Ovary (tissue), 3 donors: ENCODE results near the gene DCTN1.

Experiments used
- CTCF ChIP-seq, 3 donors: fragments of 450-650 bp in 2 of 3; fragments of 200-600 bp in 1 of 3; IDR thresholded peaks; one replicate each; pipeline versions ENCODE4 v1.5.1 to v1.8.0; 2016 to 2022; ENCODE audit warnings: antibody characterized with exemption in 3 of 3, mild to moderate bottlenecking in 1 of 3
- POLR2A ChIP-seq: fragments of 450-650 bp; IDR thresholded peaks from one replicate; pipeline ENCODE4 v1.6.1; 2017; ENCODE audit warnings: antibody characterized with exemption, mild to moderate bottlenecking, moderate library complexity
- donor health status: DM: no; HTN: no; CAD: no.

DNA sequence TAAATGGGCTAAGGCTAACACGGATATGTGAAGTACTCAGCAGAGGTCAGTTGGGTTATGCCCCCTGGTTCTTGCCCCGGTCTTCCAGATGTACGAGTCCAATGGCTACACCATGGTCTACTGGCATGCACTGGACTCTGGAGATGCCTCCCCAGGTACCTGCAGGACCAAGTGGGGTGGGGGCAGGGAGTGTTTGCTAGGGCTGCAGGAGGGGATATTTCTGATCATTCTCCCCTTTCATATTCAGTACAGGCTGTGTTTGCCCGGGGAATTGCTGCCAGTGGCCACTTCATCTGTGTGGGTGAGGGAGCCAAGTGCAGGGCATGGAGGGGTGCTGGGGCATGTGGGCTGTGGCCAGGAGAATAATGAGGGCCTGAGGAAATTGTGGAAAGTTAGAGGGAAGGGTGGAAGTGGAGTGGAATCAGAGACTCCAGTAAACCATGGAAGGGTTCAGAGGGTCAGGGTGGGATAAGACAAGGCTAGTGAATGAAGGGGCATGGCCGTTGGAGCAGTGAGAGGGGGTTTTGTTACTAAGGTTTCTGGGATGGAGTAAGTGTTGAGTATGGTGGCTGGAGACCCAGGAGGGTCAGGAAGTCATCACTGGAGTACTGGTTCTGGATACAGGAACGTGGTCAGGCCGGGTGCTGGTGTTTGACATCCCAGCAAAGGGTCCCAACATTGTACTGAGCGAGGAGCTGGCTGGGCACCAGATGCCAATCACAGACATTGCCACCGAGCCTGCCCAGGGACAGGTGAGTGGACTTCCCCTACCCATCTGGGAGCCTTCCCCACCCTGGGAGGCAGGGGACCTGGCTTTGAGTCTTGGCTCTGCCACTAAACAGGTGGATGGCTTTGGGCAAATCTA, 43.4 kb upstream of the DCTN1 start:
- TF ChIP-seq CTCF (IDR thresholded peaks at IDR 0.05) (no peak), POLR2A (no peak)
